ENCODE measurements around the gene CEP164. TPM values are rescaled to one million over a fixed set of nuclear protein-coding genes. Genes with fewer than 3 reads are reported as not detected.

CEP164 gene
- total RNA-seq, 1 experiment from 2014 or later, result 47.4 TPM

GRCh38 chr11:117413616-117414015, 86.0 kb downstream of the CEP164 start:
- Mint-ChIP-seq H3K27me3 (ENCODE audit: insufficient read depth, unreplicated experiment) (no peaks in the 10 kb centered on the region), H3K4me1 (ENCODE audit: insufficient read depth, unreplicated experiment) (no peaks in the 10 kb centered on the region), H3K27ac (ENCODE audit: low read depth, unreplicated experiment) (no peak overlapping the region), H3K9me3 (ENCODE audit: unreplicated experiment) (no peaks in the 10 kb centered on the region), H3K36me3 (ENCODE audit: insufficient read depth, unreplicated experiment) (peaks cover 10% of the 10 kb centered on the region), H3K4me3 (ENCODE audit: unreplicated experiment) (no peak overlapping the region)
- intact Hi-C loops (cut with micrococcal nuclease), result no loop called here
- ChIA-PET POLR2A (interaction anchor here (0.9 kb wide), 1 partner anchor 24 kb away, joined by 3 read pairs; no protein-coding TSS in a partner anchor), CTCF (interaction anchor here (5.1 kb wide), 1 partner anchor 12 kb away, joined by 42 read pairs; no protein-coding TSS in a partner anchor)
- no peak for DNase-seq (ENCODE audit: unreplicated experiment)
- BruUV-seq (replicated peaks), result no TSS peak
- no peak for TF ChIP-seq CTCF (IDR thresholded peaks at IDR 0.05; ENCODE audit: unreplicated experiment)

- H3K27ac Mint-ChIP-seq (ENCODE audit: low read depth, unreplicated experiment), result no peak overlapping the region
- no peak for TF ChIP-seq CTCF (IDR thresholded peaks at IDR 0.05; ENCODE audit: unreplicated experiment)
- DNase-seq (ENCODE audit: unreplicated experiment), result no peak
- no peaks in the 10 kb centered on the region for H3K9me3 Mint-ChIP-seq (ENCODE audit: unreplicated experiment)
- no peaks in the 10 kb centered on the region for H3K27me3 Mint-ChIP-seq (ENCODE audit: insufficient read depth, unreplicated experiment)
- no peak overlapping the region for H3K4me3 Mint-ChIP-seq (ENCODE audit: unreplicated experiment)
- no TSS peak for BruUV-seq (replicated peaks)
- H3K36me3 Mint-ChIP-seq (ENCODE audit: insufficient read depth, unreplicated experiment), result peaks cover 8% of the 10 kb centered on the region
- ChIA-PET CTCF (interaction anchor here (0.9 to 5.1 kb wide), 3 partner anchors 11 to 402 kb away, joined by 3 to 42 read pairs (median 3); no protein-coding TSS in a partner anchor), POLR2A (no interaction called here)
- intact Hi-C loops (cut with micrococcal nuclease), result no loop called here
- no peaks in the 10 kb centered on the region for H3K4me1 Mint-ChIP-seq (ENCODE audit: insufficient read depth, unreplicated experiment)
Measured at GRCh38 chr11:117414724-117415123, 87.1 kb downstream of the CEP164 start.

- no peak overlapping the region for H3K27ac Mint-ChIP-seq (ENCODE audit: low read depth, unreplicated experiment)
- TF ChIP-seq CTCF (IDR thresholded peaks at IDR 0.05; ENCODE audit: unreplicated experiment), result no peak
- no peak for DNase-seq (ENCODE audit: unreplicated experiment)
- H3K4me3 Mint-ChIP-seq (ENCODE audit: unreplicated experiment), result no peak overlapping the region
- H3K27me3 Mint-ChIP-seq (ENCODE audit: insufficient read depth, unreplicated experiment), result no peaks in the 10 kb centered on the region
- intact Hi-C loops (cut with micrococcal nuclease), result no loop called here
- POLR2A ChIA-PET, result interaction anchor here (0.6 kb wide), 1 partner anchor 535 kb away, joined by 3 read pairs; no protein-coding TSS in a partner anchor
- H3K4me1 Mint-ChIP-seq (ENCODE audit: insufficient read depth, unreplicated experiment), result no peaks in the 10 kb centered on the region
- BruUV-seq (replicated peaks), result no TSS peak
- peaks cover 1% of the 10 kb centered on the region for H3K36me3 Mint-ChIP-seq (ENCODE audit: insufficient read depth, unreplicated experiment)
- no peaks in the 10 kb centered on the region for H3K9me3 Mint-ChIP-seq (ENCODE audit: unreplicated experiment)
- CTCF ChIA-PET, result interaction anchor here (1.2 to 3.1 kb wide), 2 partner anchors 10 to 392 kb away, joined by 3 to 22 read pairs; no protein-coding TSS in a partner anchor
Measured at GRCh38 chr11:117415358-117415896, 87.8 kb downstream of the CEP164 start.

GRCh38 chr11:117417342-117417741, 89.7 kb downstream of the CEP164 start:
- Mint-ChIP-seq H3K4me1 (ENCODE audit: insufficient read depth, unreplicated experiment) (no peaks in the 10 kb centered on the region), H3K4me3 (ENCODE audit: unreplicated experiment) (no peak overlapping the region), H3K27me3 (ENCODE audit: insufficient read depth, unreplicated experiment) (peaks cover 8% of the 10 kb centered on the region), H3K9me3 (ENCODE audit: unreplicated experiment) (no peaks in the 10 kb centered on the region), H3K27ac (ENCODE audit: low read depth, unreplicated experiment) (no peak overlapping the region), H3K36me3 (ENCODE audit: insufficient read depth, unreplicated experiment) (no peaks in the 10 kb centered on the region)
- no peak for DNase-seq (ENCODE audit: unreplicated experiment)
- ChIA-PET CTCF (interaction anchor here (3.1 kb wide), 1 partner anchor 8 kb away, joined by 22 read pairs; no protein-coding TSS in a partner anchor), POLR2A (no interaction called here)
- BruUV-seq (replicated peaks), result no TSS peak
- TF ChIP-seq CTCF (IDR thresholded peaks at IDR 0.05; ENCODE audit: unreplicated experiment), result no peak
- intact Hi-C loops (cut with micrococcal nuclease), result no loop called here

Data from MCF 10A (cell line).